NCI-H2196 (cell line): ENCODE measurements around the gene NOSTRIN.
A peak's percentile ranks its signal among the peaks of the same experiment; 100 is the strongest.
"Not testable (repeated sequence)": the region's sequence is repeated elsewhere in the genome, so short reads cannot be mapped to it uniquely, and the experiment has no call there.

Source experiments
- DNase-seq: peaks from one replicate; lab custom pipeline; 2025; ENCODE audit not compliant: unreplicated experiment; lab: John Stamatoyannopoulos, UW

The NOSTRIN gene

GRCh38 chr2:168787782-168788376 lies 14.6 kb upstream of the NOSTRIN start:
- no peak for DNase-seq

- no peak for DNase-seq
Observed at GRCh38 chr2:168789776-168790175, 12.7 kb upstream of the NOSTRIN start.

GRCh38 chr2:168790226-168790902 lies 12.1 kb upstream of the NOSTRIN start:
- no peak for DNase-seq

- DNase-seq = not testable (repeated sequence)
Observed at GRCh38 chr2:168791140-168791539, 11.3 kb upstream of the NOSTRIN start.

GRCh38 chr2:168793596-168793995 lies 8.8 kb upstream of the NOSTRIN start:
- DNase-seq = no peak

GRCh38 chr2:168794968-168795367 lies 7.5 kb upstream of the NOSTRIN start:
- DNase-seq = no peak

GRCh38 chr2:168796090-168796577 lies 6.3 kb upstream of the NOSTRIN start:
- no peak for DNase-seq

GRCh38 chr2:168796583-168797285 lies 5.7 kb upstream of the NOSTRIN start:
- no peak for DNase-seq

GRCh38 chr2:168797286-168797655 lies 5.2 kb upstream of the NOSTRIN start:
- no peak for DNase-seq

- DNase-seq = peak; percentile 43
Observed at GRCh38 chr2:168798076-168798887, 4.2 kb upstream of the NOSTRIN start.

- DNase-seq = no peak
Observed at GRCh38 chr2:168798888-168799410, 3.5 kb upstream of the NOSTRIN start.

GRCh38 chr2:168801471-168801870 lies 966 bp upstream of the NOSTRIN start:
- no peak for DNase-seq

- DNase-seq = no peak
Observed at GRCh38 chr2:168802859-168803725, 655 bp downstream of the NOSTRIN start.

- no peak for DNase-seq
Observed at GRCh38 chr2:168804214-168804613, 1.8 kb downstream of the NOSTRIN start.

GRCh38 chr2:168805615-168806014 lies 3.2 kb downstream of the NOSTRIN start:
- no peak for DNase-seq

GRCh38 chr2:168809537-168809936 lies 7.1 kb downstream of the NOSTRIN start:
- no peak for DNase-seq

- DNase-seq = no peak
Observed at GRCh38 chr2:168810235-168810634, 7.8 kb downstream of the NOSTRIN start.

- DNase-seq = no peak
Observed at GRCh38 chr2:168811696-168812095, 9.3 kb downstream of the NOSTRIN start.

GRCh38 chr2:168814046-168814445 lies 11.6 kb downstream of the NOSTRIN start:
- no peak for DNase-seq
